GM12878 (cell line): ENCODE results near the gene WIPF1. TPM values are rescaled to one million over a fixed set of nuclear protein-coding genes. Genes with fewer than 3 reads are reported as not detected.

Experiments used
- ATAC-seq: fragments of 200-7000 bp; cut with Tn5 transposase; 3 replicates; pipeline ENCODE4 v1.9.1; 2020; ENCODE audit warnings: mild to moderate bottlenecking, moderate library complexity
- BruUV-seq: library from RNA; stranded (reverse); fragments of 400-500 nt; replicated peaks from 2 replicates; lab custom pipeline; 2021; lab: Mats Ljungman, UMichigan
- CTCF ChIA-PET: fragments of 300-600 bp; sonication (Branson Sonifier 250); formaldehyde crosslinking; extraction: SDS; loops from one replicate; lab custom pipeline; 2021; ENCODE audit warnings: inconsistent platforms; lab: Yijun Ruan, JAX
- POLR2A ChIA-PET: fragments of 350-600 bp; formaldehyde crosslinking; extraction: SDS; loops from one replicate; lab custom pipeline; 2021; ENCODE audit warnings: inconsistent platforms; lab: Charles Lee
- RAD21 ChIA-PET: fragments of 300-600 bp; sonication (Branson Sonifier 250); formaldehyde crosslinking; loops from one replicate; lab custom pipeline; 2023; ENCODE audit warnings: antibody characterized with exemption; ENCODE audit not compliant: unreplicated experiment; lab: Charles Lee
- SMC1A ChIA-PET: fragments of 300-600 bp; sonication (Branson Sonifier 250); formaldehyde crosslinking; loops from one replicate; lab custom pipeline; 2023; ENCODE audit not compliant: unreplicated experiment, uncharacterized antibody; lab: Charles Lee
- DNase-seq: peaks from one replicate; pipeline ENCODE4 v3.0.0-alpha.2; 2011; ENCODE audit warnings: low read depth, low spot score
- FAIRE-seq: peaks from 3 replicates; lab custom pipeline; 2011; peaks lifted over from hg19 to GRCh38; lab: Jason Lieb, UNC
- H2AFZ ChIP-seq: 2 replicates; pipeline ENCODE4 v1.6.0; 2011; ENCODE audit warnings: low read depth, low read length, control low read depth; ENCODE audit not compliant: control insufficient read depth
- H3K27ac ChIP-seq: 2 replicates; pipeline ENCODE4 v1.5.1; 2011; ENCODE audit warnings: control low read depth; ENCODE audit not compliant: control insufficient read depth, insufficient read depth
- H3K27me3 ChIP-seq, 2 experiments: replicated peaks in 1 of 2; 2 replicates each; pipeline versions ENCODE4 v1.6.0 to v1.6.1; 2011; ENCODE audit warnings: low read length in 1 of 2; ENCODE audit not compliant: control insufficient read depth in 2 of 2, insufficient read depth in 2 of 2
- H3K36me3 ChIP-seq, 2 experiments: 2 replicates each; pipeline ENCODE4 v1.5.1; 2011; ENCODE audit warnings: low read length in 1 of 2; ENCODE audit not compliant: control insufficient read depth in 2 of 2, insufficient read depth in 2 of 2
- H3K4me1 ChIP-seq: 2 replicates; pipeline ENCODE4 v1.6.1; 2011; ENCODE audit warnings: mild to moderate bottlenecking, low read length, moderate library complexity, mixed read lengths; ENCODE audit not compliant: control insufficient read depth, insufficient read depth
- H3K4me2 ChIP-seq: 2 replicates; pipeline ENCODE4 v1.6.0; 2011; ENCODE audit warnings: control low read depth; ENCODE audit not compliant: control insufficient read depth, insufficient read depth
- H3K4me3 ChIP-seq: fragments of 200-600 bp; sonication (generic); 2 replicates; pipeline ENCODE4 v1.5.1; 2016
- H3K79me2 ChIP-seq: 2 replicates; pipeline ENCODE4 v1.6.0; 2011; ENCODE audit warnings: low read length; ENCODE audit not compliant: control insufficient read depth, insufficient read depth
- H3K9ac ChIP-seq: 2 replicates; pipeline ENCODE4 v1.8.0; 2011; ENCODE audit warnings: low read length, control low read depth, mixed read lengths; ENCODE audit not compliant: control insufficient read depth, insufficient read depth
- H3K9me3 ChIP-seq: replicated peaks from 3 replicates; pipeline ENCODE4 v1.5.1; 2011; ENCODE audit warnings: mild to moderate bottlenecking, low read length; ENCODE audit not compliant: control insufficient read depth, insufficient read depth
- H4K20me1 ChIP-seq: 2 replicates; pipeline ENCODE4 v1.6.0; 2011; ENCODE audit not compliant: control insufficient read depth, insufficient read depth
- POLR2AphosphoS2 ChIP-seq: IDR thresholded peaks from 2 replicates; pipeline ENCODE4 v1.6.1; 2011; ENCODE audit warnings: low read depth, mild to moderate bottlenecking, low read length, improper control_type of control experiment, moderate library complexity
- RAD21 ChIP-seq: IDR thresholded peaks from 2 replicates; pipeline ENCODE4 v1.6.1; 2011; ENCODE audit warnings: mild to moderate bottlenecking, low read depth, low read length, moderate library complexity; ENCODE audit not compliant: insufficient read depth
- SPI1 ChIP-seq: IDR thresholded peaks from 2 replicates; pipeline ENCODE4 v1.6.1; 2011; ENCODE audit warnings: low read depth, mild to moderate bottlenecking, low read length, moderate library complexity, borderline replicate concordance; ENCODE audit not compliant: insufficient read depth
- SUPT20H ChIP-seq: IDR thresholded peaks from 2 replicates; pipeline ENCODE4 v1.6.1; 2011; ENCODE audit warnings: low read depth, mild to moderate bottlenecking, low read length, moderate library complexity, borderline replicate concordance; ENCODE audit not compliant: control insufficient read depth
- whole genome bisulfite sequencing: methylation state at CpG from one replicate; pipeline ENCODE4 v1.1.6; 2016; ENCODE audit warnings: low lambda C conversion rate; ENCODE audit not compliant: insufficient replicate concordance, insufficient coverage; ENCODE audit errors: missing lambda C conversion rate; 5-methylcytosine and 5-hydroxymethylcytosine counted together
- in situ Hi-C: fragments of 300-500 bp; cut with MboI; formaldehyde crosslinking; loops from 9 replicates; pipeline ENCODE4 v1.14.3; 2018; ENCODE audit warnings: mixed read lengths
- intact Hi-C: fragments of 100-400 bp; cut with micrococcal nuclease; formaldehyde crosslinking; loops from one replicate; pipeline ENCODE4 v1.14.2; 2022; ENCODE audit not compliant: unreplicated experiment
- polyA plus RNA-seq, 11 experiments: library from polyadenylated mRNA; depleted of rRNA in 4 of 11; unstranded in 6 of 11; stranded (reverse) in 5 of 11; fragments of >200 nt; fragmentation: Nextera tagmentation in 4 of 11; fragmentation: Illumina TruSeq in 1 of 11; extraction: Ambion mirVana in 4 of 11; extraction: Trizol in 1 of 11; gene quantifications; 1 replicate in 1 of 11; 2 replicates in 10 of 11; pipeline versions ENCODE4 v1.2.1 to v1.2.3, GENCODE V29; 2011 to 2016; ENCODE audit warnings: inconsistent platforms in 2 of 11, missing spikeins in 2 of 11, low read depth in 1 of 11
- total RNA-seq, 4 experiments: library from RNA; depleted of rRNA in 3 of 4; stranded (reverse); fragments of >200 nt in 3 of 4; fragmentation: Illumina TruSeq in 1 of 4; extraction: Trizol in 1 of 4; gene quantifications; 2 replicates each; pipeline versions ENCODE4 v1.2.1 to v1.2.3, GENCODE V29; 2013 to 2021

WIPF1 gene
- total and polyA plus RNA-seq, 10 of the 15 experiments (the other 5 are each of a cell fraction or from before 2014, with no cell fraction given): 23.1 to 188 (median 68.9) TPM

GRCh38 chr2:174554529-174555150 lies 43.0 kb downstream of the WIPF1 start:
- SMC1A ChIA-PET: interaction anchor here (0.6 to 3.6 kb wide), 12 partner anchors 8 to 236 kb away, joined by 3 to 17 read pairs (median 5); partner anchors contain the start of gene WIPF1
- FAIRE-seq (no peak), ATAC-seq (peak; percentile 63), DNase-seq (no peak)
- Histone ChIP-seq H3K4me3 (no peak overlapping the region), H2AFZ (no peak overlapping the region), H3K9me3 (no peaks in the 10 kb centered on the region; the same call in 2 of the 3 replicates), H4K20me1 (no peaks in the 10 kb centered on the region), H3K9ac (no peak overlapping the region), H3K27me3 (no peaks in the 10 kb centered on the region), H3K4me1 (peaks cover 15% of the 10 kb centered on the region), H3K79me2 (no peaks in the 10 kb centered on the region), H3K27ac (peak overlapping the region; percentile 57), H3K36me3 (0 out of 4 replicates have a peak, but pooled peaks cover 0 to 2% of the 10 kb centered on the region in 2 experiments), H3K4me2 (no peak overlapping the region)
- POLR2A ChIA-PET: interaction anchor here (1.2 to 1.3 kb wide), 2 partner anchors 26 to 69 kb away, joined by 3 read pairs; no protein-coding TSS in a partner anchor
- RAD21 ChIA-PET: interaction anchor here (1.0 to 2.5 kb wide), 5 partner anchors 10 to 135 kb away, joined by 3 to 13 read pairs (median 3); no protein-coding TSS in a partner anchor
- in situ Hi-C loops (no loop called here), intact Hi-C loops (no loop called here)
- CTCF ChIA-PET: interaction anchor here (0.8 to 3.4 kb wide), 7 partner anchors 8 to 141 kb away, joined by 3 to 26 read pairs (median 7); no protein-coding TSS in a partner anchor
- no TSS peak for BruUV-seq
- TF ChIP-seq SUPT20H: no peak
- no peak for TF ChIP-seq POLR2AphosphoS2
- WGBS: 73% methylated on average over 4 of the region's 4 CpGs

DNA sequence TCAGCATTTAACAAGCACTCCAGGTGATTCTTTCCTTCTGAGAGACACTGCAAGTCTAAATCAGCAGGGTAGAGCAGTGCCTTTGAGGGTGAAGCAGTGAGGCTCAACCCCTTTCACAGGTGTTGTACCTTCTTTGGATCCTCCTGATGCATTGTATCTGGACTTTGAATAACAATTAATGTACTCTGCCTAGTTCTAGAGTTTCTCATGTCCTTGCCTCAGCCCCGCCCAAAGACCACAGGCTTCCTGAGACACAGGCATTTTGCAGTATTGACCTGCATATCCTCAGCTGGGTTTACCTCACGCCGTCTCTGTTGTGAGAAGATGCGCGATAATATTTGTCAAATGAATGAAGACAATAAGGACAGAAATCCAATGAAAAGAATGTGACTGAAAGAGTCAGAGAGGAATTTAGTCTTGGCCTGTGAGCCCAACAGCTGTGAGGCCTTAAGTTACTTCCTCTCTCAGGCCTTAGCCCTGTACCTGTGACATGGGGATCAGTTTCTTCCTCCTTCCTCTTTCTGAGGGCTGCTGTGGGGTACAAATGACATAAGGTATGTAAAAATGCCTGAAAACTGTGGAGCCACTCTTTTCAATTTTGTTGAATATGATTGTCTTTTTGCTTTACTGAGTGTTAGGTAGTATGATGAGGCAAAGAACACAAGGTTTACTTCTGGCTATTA lies 43.7 kb downstream of the WIPF1 start:
- ChIA-PET RAD21 (interaction anchor here (1.0 kb wide), 1 partner anchor 60 kb away, joined by 4 read pairs; no protein-coding TSS in a partner anchor), POLR2A (interaction anchor here (1.2 kb wide), 1 partner anchor 68 kb away, joined by 3 read pairs; no protein-coding TSS in a partner anchor), CTCF (interaction anchor here (0.7 to 3.4 kb wide), 5 partner anchors 10 to 142 kb away, joined by 3 to 26 read pairs (median 4); no protein-coding TSS in a partner anchor), SMC1A (interaction anchor here (1.7 to 3.6 kb wide), 4 partner anchors 11 to 94 kb away, joined by 5 to 17 read pairs (median 8); no protein-coding TSS in a partner anchor)
- Histone ChIP-seq H3K79me2 (no peaks in the 10 kb centered on the region), H3K4me2 (peak overlapping the region; percentile 54), H3K27me3 (no peaks in the 10 kb centered on the region), H3K4me1 (peaks cover 15% of the 10 kb centered on the region), H3K27ac (peak overlapping the region; percentile 57), H3K36me3 (0 out of 4 replicates have a peak, but pooled peaks cover 0 to 2% of the 10 kb centered on the region in 2 experiments), H2AFZ (peak overlapping the region; percentile 15; the same call in 1 of the 2 replicates), H3K9me3 (no peaks in the 10 kb centered on the region; the same call in 2 of the 3 replicates), H4K20me1 (no peaks in the 10 kb centered on the region), H3K9ac (no peak overlapping the region), H3K4me3 (no peak overlapping the region)
- peak; percentile 80 for TF ChIP-seq SPI1
- TF ChIP-seq RAD21: no peak
- ATAC-seq (peak; percentile 83), DNase-seq (no peak), FAIRE-seq (no peak)
- no TSS peak for BruUV-seq
- intact Hi-C loops: no loop called here
- WGBS: 88% methylated on average over 5 of the region's 5 CpGs
- in situ Hi-C loops: no loop called here
